ENCODE measurements around the gene KIAA1755. TPM values are rescaled to one million over a fixed set of nuclear protein-coding genes. Genes with fewer than 3 reads are reported as not detected.

Gene KIAA1755
- total RNA-seq, 3 donors from 2014 or later (not counting 1 experiment from before 2014, with no cell fraction given) = not detected

DNA sequence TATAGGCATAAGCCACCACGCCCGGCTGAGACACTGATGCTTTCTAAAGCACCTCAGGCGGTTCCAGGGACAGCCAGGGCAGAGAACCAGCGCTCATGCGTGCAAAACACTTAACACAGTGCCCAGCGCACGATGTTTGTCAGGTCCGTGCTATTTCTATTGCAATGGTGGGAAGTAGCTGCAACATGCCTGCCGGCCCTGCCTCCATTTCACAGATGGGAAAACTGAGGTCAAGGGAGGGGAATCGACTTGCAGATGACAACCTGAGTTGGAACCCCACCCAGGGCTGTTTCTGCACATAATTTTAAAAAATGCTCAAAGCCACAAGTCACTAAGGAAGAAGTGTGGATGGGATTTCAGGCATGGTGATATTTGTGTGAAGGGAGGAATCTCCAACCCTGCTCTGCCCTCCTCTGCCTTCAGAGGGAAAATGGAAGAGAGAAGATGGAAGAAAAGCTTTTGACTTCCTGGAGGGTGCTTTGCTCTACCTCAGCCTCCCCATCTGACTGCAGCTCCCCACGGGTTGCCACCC lies 39.9 kb downstream of the KIAA1755 start:
- WGBS (ENCODE audit: insufficient coverage) = 75% methylated on average over 11 of the region's 11 CpGs
- Mint-ChIP-seq H3K4me3 (no peak overlapping the region), H3K27ac (no peak overlapping the region)

DNA sequence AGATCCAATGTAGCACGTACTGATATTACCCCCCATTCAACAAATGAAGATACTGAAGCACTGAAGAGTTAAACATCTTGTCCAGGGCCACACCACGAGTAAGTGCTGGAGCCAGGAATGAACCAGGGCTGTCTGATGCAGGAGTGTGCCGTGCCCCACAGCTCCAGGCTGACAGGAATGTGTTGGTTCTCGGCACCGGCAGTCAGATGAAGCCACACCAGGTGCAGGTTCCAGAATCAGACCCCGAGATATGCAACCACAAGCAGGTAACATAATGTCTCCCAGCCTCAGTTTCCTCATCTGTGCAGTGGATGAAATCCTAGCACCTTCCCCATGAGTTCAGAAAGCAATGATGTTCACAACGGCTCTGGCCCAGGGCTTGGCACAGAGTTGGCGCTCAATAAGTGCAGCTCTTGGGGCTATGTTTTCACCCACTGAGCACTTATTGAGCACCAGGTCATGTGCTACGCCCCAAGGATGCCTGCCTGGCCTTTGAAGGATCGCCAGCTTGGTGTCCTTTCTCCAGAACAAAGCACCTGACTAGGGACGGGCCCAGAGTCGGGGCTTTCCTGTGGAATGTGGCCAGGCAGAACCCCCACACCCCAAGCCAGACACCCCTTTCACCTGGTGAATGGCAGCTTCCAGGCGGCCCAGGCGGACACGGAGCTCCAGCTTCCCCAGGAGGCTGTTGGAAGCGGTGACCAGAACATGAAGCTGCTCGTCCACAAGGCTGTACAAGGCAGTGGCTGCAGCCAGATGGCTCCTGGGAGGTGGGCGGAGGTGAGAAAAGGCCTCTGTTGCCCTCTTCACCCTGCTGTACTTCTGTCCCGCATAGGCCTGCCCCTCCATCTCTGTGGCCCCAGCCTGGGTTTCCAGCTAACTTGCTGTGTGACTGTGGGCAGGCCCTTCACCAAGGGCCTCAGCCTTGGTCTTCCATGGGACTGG lies 41.3 kb downstream of the KIAA1755 start:
- H3K27ac ChIP-seq (ENCODE audit: low read length) = no peak overlapping the region
- TF ChIP-seq, protein P1, sequence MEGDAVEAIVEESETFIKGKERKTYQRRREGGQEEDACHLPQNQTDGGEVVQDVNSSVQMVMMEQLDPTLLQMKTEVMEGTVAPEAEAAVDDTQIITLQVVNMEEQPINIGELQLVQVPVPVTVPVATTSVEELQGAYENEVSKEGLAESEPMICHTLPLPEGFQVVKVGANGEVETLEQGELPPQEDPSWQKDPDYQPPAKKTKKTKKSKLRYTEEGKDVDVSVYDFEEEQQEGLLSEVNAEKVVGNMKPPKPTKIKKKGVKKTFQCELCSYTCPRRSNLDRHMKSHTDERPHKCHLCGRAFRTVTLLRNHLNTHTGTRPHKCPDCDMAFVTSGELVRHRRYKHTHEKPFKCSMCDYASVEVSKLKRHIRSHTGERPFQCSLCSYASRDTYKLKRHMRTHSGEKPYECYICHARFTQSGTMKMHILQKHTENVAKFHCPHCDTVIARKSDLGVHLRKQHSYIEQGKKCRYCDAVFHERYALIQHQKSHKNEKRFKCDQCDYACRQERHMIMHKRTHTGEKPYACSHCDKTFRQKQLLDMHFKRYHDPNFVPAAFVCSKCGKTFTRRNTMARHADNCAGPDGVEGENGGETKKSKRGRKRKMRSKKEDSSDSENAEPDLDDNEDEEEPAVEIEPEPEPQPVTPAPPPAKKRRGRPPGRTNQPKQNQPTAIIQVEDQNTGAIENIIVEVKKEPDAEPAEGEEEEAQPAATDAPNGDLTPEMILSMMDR (IDR thresholded peaks at IDR 0.05) = no peak
- intact Hi-C loops (cut with micrococcal nuclease) = no loop called here
- Mint-ChIP-seq H3K4me3 (no peak overlapping the region), H3K4me1 (peaks cover 11 to 20% of the 10 kb centered on the region in 2 donors), H3K27me3 (ENCODE audit: low read depth in 2 of 2) (no peaks in the 10 kb centered on the region), H3K9me3 (no peaks in the 10 kb centered on the region), H3K27ac (no peak overlapping the region), H3K36me3 (no peaks in the 10 kb centered on the region)
- H3K27me3 ChIP-seq (ENCODE audit: control insufficient read depth, insufficient read depth, low read length) = no peaks in the 10 kb centered on the region
- ATAC-seq (no peak), DNase-seq (no peak)
- H3K9me3 ChIP-seq (ENCODE audit: control insufficient read depth, insufficient read depth, low read length) = no peaks in the 10 kb centered on the region
- peaks cover 3% of the 10 kb centered on the region for H3K4me1 ChIP-seq (ENCODE audit: control insufficient read depth, insufficient read depth, low read length)
- 86% methylated on average over 19 of the region's 19 CpGs for WGBS (ENCODE audit: insufficient coverage)
- H3K4me3 ChIP-seq (ENCODE audit: low read length) = no peak overlapping the region
- no peaks in the 10 kb centered on the region for H3K36me3 ChIP-seq (ENCODE audit: control insufficient read depth, insufficient read depth, low read length)

More for the DNA sequence above, 39.9 kb downstream of the KIAA1755 start:
- Histone ChIP-seq H3K36me3 (ENCODE audit: control insufficient read depth, insufficient read depth, low read length) (no peaks in the 10 kb centered on the region), H3K4me1 (ENCODE audit: control insufficient read depth, insufficient read depth, low read length) (peaks cover 6% of the 10 kb centered on the region), H3K27me3 (ENCODE audit: control insufficient read depth, insufficient read depth, low read length) (no peaks in the 10 kb centered on the region), H3K9me3 (ENCODE audit: control insufficient read depth, insufficient read depth, low read length) (no peaks in the 10 kb centered on the region), H3K4me3 (ENCODE audit: low read length) (no peak overlapping the region), H3K27ac (ENCODE audit: low read length) (no peak overlapping the region)
- peaks cover 19 to 23% of the 10 kb centered on the region in 2 donors for H3K4me1 Mint-ChIP-seq
- no peaks in the 10 kb centered on the region for H3K36me3 Mint-ChIP-seq
- DNase-seq (no peak), ATAC-seq (no peak)
- H3K27me3 Mint-ChIP-seq (ENCODE audit: low read depth in 2 of 2) = no peaks in the 10 kb centered on the region
- no peaks in the 10 kb centered on the region for H3K9me3 Mint-ChIP-seq
- TF ChIP-seq, protein P1 (IDR thresholded peaks at IDR 0.05) = no peak
- intact Hi-C loops (cut with micrococcal nuclease) = loop anchor here (1.0 to 5.0 kb wide), 3 partner anchors 148 to 656 kb away; no protein-coding TSS in a partner anchor

DNA sequence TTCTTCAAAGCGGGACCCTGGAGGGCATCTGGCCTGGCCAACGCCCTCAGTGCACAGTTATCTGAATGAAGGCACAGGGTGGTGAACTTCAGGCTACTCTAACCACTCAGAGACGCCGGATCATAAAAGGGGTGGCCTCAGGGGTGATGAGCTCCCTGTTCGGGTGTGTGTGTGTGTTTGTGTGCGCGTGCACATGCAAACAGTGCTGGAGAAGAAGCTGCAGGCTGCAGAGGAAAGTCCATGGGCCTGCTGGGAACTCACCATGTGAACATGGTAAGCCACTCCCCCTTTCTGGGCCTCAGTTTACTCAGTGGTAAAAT lies 42.0 kb downstream of the KIAA1755 start:
- H3K27ac Mint-ChIP-seq = no peak overlapping the region
- peaks cover 5 to 13% of the 10 kb centered on the region in 2 donors for H3K4me1 Mint-ChIP-seq
- 84% methylated on average over 7 of the region's 7 CpGs for WGBS (ENCODE audit: insufficient coverage)
- no peak overlapping the region for H3K4me3 ChIP-seq (ENCODE audit: low read length)
- no peaks in the 10 kb centered on the region for H3K36me3 ChIP-seq (ENCODE audit: control insufficient read depth, insufficient read depth, low read length)
- H3K9me3 ChIP-seq (ENCODE audit: control insufficient read depth, insufficient read depth, low read length) = no peaks in the 10 kb centered on the region
- no peaks in the 10 kb centered on the region for H3K36me3 Mint-ChIP-seq
- ATAC-seq (no peak), DNase-seq (no peak)
- peaks cover 3% of the 10 kb centered on the region for H3K4me1 ChIP-seq (ENCODE audit: control insufficient read depth, insufficient read depth, low read length)
- H3K9me3 Mint-ChIP-seq = no peaks in the 10 kb centered on the region
- H3K4me3 Mint-ChIP-seq = no peak overlapping the region
- no peaks in the 10 kb centered on the region for H3K27me3 Mint-ChIP-seq (ENCODE audit: low read depth in 2 of 2)
- intact Hi-C loops (cut with micrococcal nuclease) = no loop called here
- H3K27me3 ChIP-seq (ENCODE audit: control insufficient read depth, insufficient read depth, low read length) = no peaks in the 10 kb centered on the region
- H3K27ac ChIP-seq (ENCODE audit: low read length) = no peak overlapping the region
- TF ChIP-seq, protein P1 (IDR thresholded peaks at IDR 0.05) = no peak
